ENCODE results near the gene ANO10. TPM values are rescaled to one million over a fixed set of nuclear protein-coding genes. Genes with fewer than 3 reads are reported as not detected.

Gene ANO10
- total and polyA plus RNA-seq, 2 of the 8 experiments (the other 6 are each of a cell fraction or from before 2014, with no cell fraction given) = 38.0 to 53.2 TPM

DNA sequence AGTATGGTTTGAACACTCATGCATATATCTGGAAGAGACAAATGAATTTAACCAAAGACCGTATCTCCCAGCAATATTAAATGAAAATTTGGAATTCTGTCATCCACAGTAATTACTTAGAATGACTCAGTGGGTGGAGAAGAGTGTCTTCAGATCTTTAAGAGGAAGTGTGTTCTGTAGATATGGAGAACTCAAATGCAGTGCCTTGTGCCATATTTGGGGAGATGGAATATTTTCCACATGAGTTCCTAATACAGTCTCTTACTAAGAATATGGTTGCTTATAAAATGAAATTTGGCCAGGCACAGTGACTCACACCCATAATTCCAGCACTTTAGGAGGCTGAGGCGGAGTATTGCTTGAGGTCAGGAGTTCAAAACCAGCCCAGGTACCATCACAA is 40.5 kb downstream of the ANO10 start:
- no peak for DNase-seq (ENCODE audit: low read depth in 1 of 2, low spot score in 2 of 2)
- Histone ChIP-seq H3K23me2 (ENCODE audit: low read depth, low read length) (no peaks in the 10 kb centered on the region), H3K14ac (ENCODE audit: insufficient read length) (no peak overlapping the region), H3K9me3 (ENCODE audit: insufficient read depth in 2 of 2, low read depth in 1 of 2, low read length in 1 of 2) (no peaks in the 10 kb centered on the region), H3K23ac (ENCODE audit: insufficient read length) (no peak overlapping the region), H2BK12ac (ENCODE audit: low read depth, low read length) (no peak overlapping the region), H4K91ac (replicated peaks; ENCODE audit: insufficient read length, low read length) (no peak overlapping the region), H3K79me1 (ENCODE audit: low read depth, low read length) (no peaks in the 10 kb centered on the region), H3K4me1 (replicated peaks in 1 of 4; ENCODE audit: control insufficient read depth in 3 of 4, insufficient read depth in 4 of 4, low read length in 3 of 4) (peaks cover 0 to 8% (median 0%) of the 10 kb centered on the region in 4 experiments; a peak in 1 of 7 replicates), H2AFZ (ENCODE audit: low read length) (no peak overlapping the region), H3K27ac (ENCODE audit: low read depth, low read length) (no peak overlapping the region), H4K20me1 (replicated peaks in 1 of 2; ENCODE audit: control insufficient read depth in 1 of 2, insufficient read depth in 2 of 2, low read length in 2 of 2) (peaks cover 0 to 5% of the 10 kb centered on the region in 2 experiments), H2BK20ac (ENCODE audit: low read length) (no peak overlapping the region), H3K27me3 (replicated peaks in 1 of 4; ENCODE audit: control insufficient read depth in 3 of 4, extremely low read depth in 1 of 4, insufficient read depth in 3 of 4, low read length in 3 of 4) (no peaks in the 10 kb centered on the region), H2BK15ac (ENCODE audit: low read length) (no peak overlapping the region), H3K56ac (replicated peaks; ENCODE audit: insufficient read length, low read depth, low read length) (no peak overlapping the region), H3K4me3 (ENCODE audit: extremely low read depth in 1 of 4, insufficient read depth in 2 of 4, low read depth in 3 of 4, low read length in 4 of 4) (no peak overlapping the region), H2AK5ac (ENCODE audit: low read depth, low read length) (no peak overlapping the region), H3K4ac (replicated peaks; ENCODE audit: insufficient read length, low read depth, low read length) (no peak overlapping the region), H3K36me3 (ENCODE audit: control insufficient read depth in 2 of 4, insufficient read depth in 4 of 4, low read length in 3 of 4) (peaks cover 0 to 4% (median 0%) of the 10 kb centered on the region in 4 experiments; a peak in 3 of 8 replicates), H2BK5ac (ENCODE audit: low read depth, low read length) (no peak overlapping the region), H3K79me2 (ENCODE audit: control insufficient read depth in 1 of 2, insufficient read depth in 2 of 2, low read length in 2 of 2) (no peaks in the 10 kb centered on the region), H2BK120ac (replicated peaks; ENCODE audit: low read depth, low read length) (no peak overlapping the region), H3K9ac (replicated peaks in 1 of 4; ENCODE audit: extremely low read depth in 1 of 4, low read depth in 3 of 4, low read length in 3 of 4) (no peak overlapping the region), H4K8ac (ENCODE audit: extremely low read depth, insufficient read depth, low read length) (no peak overlapping the region), H3K4me2 (ENCODE audit: insufficient read depth in 1 of 2, low read depth in 2 of 2, low read length in 2 of 2) (no peak overlapping the region), H4K5ac (ENCODE audit: insufficient read length, low read depth, low read length) (no peak overlapping the region), H3K18ac (ENCODE audit: extremely low read depth, low read length) (no peak overlapping the region)
- 70% methylated on average over 2 of the region's 2 CpGs; no CpG with 5 or more reads in 1 of the 2 experiments for WGBS, 2 experiments (ENCODE audit: extremely low coverage in 1 of 2, insufficient coverage in 1 of 2, insufficient read length in 1 of 2, insufficient replicate concordance in 2 of 2, low coverage in 1 of 2, low lambda C conversion rate in 2 of 2, missing lambda C conversion rate in 1 of 2)
- ChIA-PET CTCF (ENCODE audit: partially characterized antibody) (interaction anchor here (0.8 to 2.0 kb wide), 2 partner anchors 57 to 79 kb away, joined by 3 to 4 read pairs; no protein-coding TSS in a partner anchor), POLR2A (ENCODE audit: partially characterized antibody) (no interaction called here)
- no peak for FAIRE-seq
- TF ChIP-seq CTBP2 (IDR thresholded peaks at IDR 0.05; ENCODE audit: borderline replicate concordance, insufficient read depth, insufficient read length, low read length) (no peak), BRCA1 (IDR thresholded peaks at IDR 0.05; ENCODE audit: low read depth, low read length) (no peak), FOSL1 (IDR thresholded peaks at IDR 0.05; ENCODE audit: insufficient read depth, low read depth, low read length) (no peak)

Data from H1 (cell line).